Ectodermal cell (in vitro differentiated cells): ENCODE measurements around the gene PRKCG.

ENCODE experiments used
- H3K27ac ChIP-seq: 2 replicates; pipeline ENCODE4 v1.7.0; 2013; ENCODE audit warnings: mild to moderate bottlenecking, low read depth, low read length; ENCODE audit not compliant: insufficient read depth, poor library complexity, severe bottlenecking
- H3K27me3 ChIP-seq: 2 replicates; pipeline ENCODE4 v1.7.0; 2013; ENCODE audit warnings: mild to moderate bottlenecking, low read length; ENCODE audit not compliant: insufficient read depth, control insufficient read depth, poor library complexity, severe bottlenecking
- H3K36me3 ChIP-seq: one replicate; pipeline ENCODE4 v1.7.0; 2013; ENCODE audit warnings: low read length; ENCODE audit not compliant: control insufficient read depth, insufficient read depth
- H3K4me1 ChIP-seq: one replicate; pipeline ENCODE4 v1.7.0; 2013; ENCODE audit warnings: low read length; ENCODE audit not compliant: control insufficient read depth, insufficient read depth
- H3K4me3 ChIP-seq: 2 replicates; pipeline ENCODE4 v1.7.0; 2013; ENCODE audit warnings: low read depth, low read length, control low read depth; ENCODE audit not compliant: insufficient read depth
- H3K9me3 ChIP-seq: 2 replicates; pipeline ENCODE4 v1.7.0; 2013; ENCODE audit warnings: mild to moderate bottlenecking, low read length, moderate library complexity; ENCODE audit not compliant: control insufficient read depth
- WGBS, 2 experiments: methylation state at CpG; one replicate each; pipeline ENCODE4 v1.1.7; 2013; ENCODE audit warnings: missing lambda C conversion rate in 2 of 2; 5-methylcytosine and 5-hydroxymethylcytosine counted together

The PRKCG gene

DNA sequence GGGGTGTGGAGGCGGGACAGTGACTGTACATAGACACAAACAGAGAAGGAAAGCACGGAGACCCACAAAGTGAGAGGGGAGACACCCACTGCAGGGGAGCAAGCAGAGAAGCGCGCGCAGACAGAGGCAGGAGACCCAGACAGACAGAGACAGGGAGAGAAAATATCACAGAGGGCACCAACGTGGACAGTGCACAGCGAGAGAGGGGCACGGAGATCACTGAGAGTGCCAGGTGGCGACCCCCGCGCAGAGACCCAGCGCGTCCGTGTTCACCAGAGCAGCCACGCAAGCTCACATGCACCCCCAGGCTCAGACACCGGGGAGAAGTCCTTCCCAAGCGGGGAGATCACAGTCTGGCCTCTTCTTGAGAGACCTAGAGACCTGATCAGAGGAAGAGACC is 25.7 kb downstream of the PRKCG start:
- H3K36me3 ChIP-seq: no peaks in the 10 kb centered on the region
- peaks cover 13% of the 10 kb centered on the region for H3K4me1 ChIP-seq
- H3K4me3 ChIP-seq: no peak overlapping the region
- H3K27ac ChIP-seq: no peak overlapping the region
- no peaks in the 10 kb centered on the region for H3K9me3 ChIP-seq
- peaks cover 70% of the 10 kb centered on the region for H3K27me3 ChIP-seq
- WGBS, 2 experiments: 31 to 32% methylated on average over 17 of the region's 17 CpGs

DNA sequence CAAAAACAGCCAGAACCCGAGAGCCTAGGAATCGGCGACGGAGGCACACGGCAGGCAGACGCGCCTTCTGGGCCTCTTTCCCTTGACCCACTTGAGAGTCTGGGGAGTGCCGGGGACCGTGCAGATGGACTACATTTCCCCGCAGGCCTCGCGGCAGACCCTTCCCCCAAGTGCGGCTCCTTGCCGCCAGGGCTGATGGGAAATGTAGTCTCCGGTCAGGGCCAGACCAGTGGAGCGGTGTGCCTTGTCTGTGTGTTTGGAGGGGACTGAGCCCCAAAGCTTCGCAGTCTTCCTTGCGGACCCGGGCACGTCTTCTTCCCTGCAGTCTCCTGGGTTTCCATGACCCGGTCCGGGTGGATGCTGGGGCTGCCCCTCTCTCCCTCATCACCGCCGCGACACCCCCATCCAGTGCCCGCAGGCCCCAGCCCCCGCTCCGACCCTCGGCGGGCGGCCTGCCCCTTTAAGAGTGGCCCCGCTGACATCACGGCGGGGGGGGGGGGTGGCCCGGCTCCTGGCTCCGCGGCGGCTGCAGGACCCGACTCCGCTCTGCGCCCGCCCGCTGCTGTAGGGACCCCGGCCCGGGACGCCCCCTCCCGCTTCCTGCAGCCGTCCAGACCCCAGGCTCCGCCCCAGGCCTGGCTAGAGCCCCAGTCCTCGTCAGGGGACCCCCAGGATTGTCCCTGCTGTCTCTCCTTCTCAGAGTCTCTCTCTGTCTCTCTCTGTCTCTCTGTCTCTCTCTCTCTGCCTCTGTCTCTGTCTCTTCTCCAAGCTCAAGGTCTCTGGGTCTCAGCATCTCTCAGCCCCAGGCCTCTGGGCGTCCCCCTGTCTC is 26.3 kb downstream of the PRKCG start:
- H3K36me3 ChIP-seq: no peaks in the 10 kb centered on the region
- H3K4me3 ChIP-seq: peak overlapping the region; percentile 55
- H3K27ac ChIP-seq: no peak overlapping the region
- peaks cover 13% of the 10 kb centered on the region for H3K4me1 ChIP-seq
- no peaks in the 10 kb centered on the region for H3K9me3 ChIP-seq
- peaks cover 70% of the 10 kb centered on the region for H3K27me3 ChIP-seq
- WGBS, 2 experiments: 1% methylated on average over 51 of the region's 51 CpGs

DNA sequence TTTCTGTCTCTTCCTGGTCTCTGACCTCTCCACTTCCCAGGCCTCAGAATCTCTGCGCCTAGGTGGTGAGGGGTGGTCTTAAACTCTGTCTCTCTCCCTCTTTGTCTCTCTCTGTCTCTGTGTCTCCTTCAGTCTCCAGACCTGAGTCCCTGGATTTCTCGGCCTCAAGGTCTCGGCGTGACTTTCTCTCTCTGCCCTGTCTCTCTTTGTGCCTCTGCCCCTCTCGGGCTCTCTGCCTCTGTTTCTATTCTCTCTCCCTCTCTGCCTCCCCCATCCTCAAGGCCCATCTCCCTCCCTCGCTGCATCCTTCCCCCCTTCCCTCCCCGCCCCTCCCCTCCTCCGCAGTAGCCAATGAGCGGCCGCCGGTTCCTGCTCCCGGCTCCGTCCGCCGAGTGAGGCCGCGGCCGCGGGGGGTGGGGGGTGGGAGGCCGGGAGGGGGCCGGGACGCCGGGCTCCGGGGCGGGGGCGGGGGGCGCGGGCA is 27.0 kb downstream of the PRKCG start, which contains the start of gene CACNG7:
Gene CACNG7, plus strand, starts transcription at position 344 of the 481 bp plus-strand sequence. CDS start 3,554 bp downstream, outside the sequence.
- WGBS, 2 experiments: 0 to 1% methylated on average over 17 to 28 of the region's 28 CpGs
- H3K27ac ChIP-seq: no peak within 1 kb of the TSS
- peaks cover 13% of the 10 kb centered on the region for H3K4me1 ChIP-seq
- no peaks in the 10 kb centered on the region for H3K9me3 ChIP-seq
- H3K36me3 ChIP-seq: no peaks in the 10 kb centered on the region
- H3K4me3 ChIP-seq: peak within 1 kb of the TSS; percentile 55
- peaks cover 70% of the 10 kb centered on the region for H3K27me3 ChIP-seq

DNA sequence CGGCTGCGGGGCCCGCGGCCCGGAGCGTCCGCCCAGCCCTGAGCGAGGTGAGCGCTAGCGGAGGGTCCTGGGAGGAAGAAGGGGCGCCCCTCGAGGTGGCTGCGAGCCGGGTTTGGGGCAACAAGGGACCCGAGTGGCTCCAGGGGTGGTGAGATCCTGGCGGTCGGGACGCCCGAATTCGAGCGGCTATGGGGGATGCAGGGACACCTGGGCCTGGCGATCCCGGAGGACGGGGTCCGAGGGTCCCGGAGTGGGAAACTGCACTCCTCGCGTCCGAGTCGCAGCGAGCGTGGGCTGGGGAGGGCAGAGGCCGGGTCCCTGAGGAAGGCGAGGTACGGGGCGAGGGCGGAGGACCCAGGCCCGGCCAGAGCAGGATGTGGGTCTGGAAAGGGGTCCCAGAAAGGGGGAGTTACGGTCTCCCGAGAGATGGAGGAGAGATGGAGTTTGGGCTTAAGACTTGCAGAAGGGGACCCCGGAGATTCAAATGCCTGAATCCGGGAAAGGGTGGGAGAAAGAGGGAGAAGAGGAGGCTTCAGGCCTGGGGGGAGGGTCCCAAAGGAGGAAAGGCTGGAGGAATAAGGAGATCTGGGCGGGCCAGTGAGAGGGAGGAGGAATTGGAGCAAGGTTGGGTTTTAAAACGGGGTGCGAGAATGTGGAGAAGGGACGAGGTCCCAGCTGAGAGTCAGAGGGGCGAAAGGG is 27.6 kb downstream of the PRKCG start:
- no peak overlapping the region for H3K27ac ChIP-seq
- WGBS, 2 experiments: 1% methylated on average over 47 of the region's 47 CpGs

DNA sequence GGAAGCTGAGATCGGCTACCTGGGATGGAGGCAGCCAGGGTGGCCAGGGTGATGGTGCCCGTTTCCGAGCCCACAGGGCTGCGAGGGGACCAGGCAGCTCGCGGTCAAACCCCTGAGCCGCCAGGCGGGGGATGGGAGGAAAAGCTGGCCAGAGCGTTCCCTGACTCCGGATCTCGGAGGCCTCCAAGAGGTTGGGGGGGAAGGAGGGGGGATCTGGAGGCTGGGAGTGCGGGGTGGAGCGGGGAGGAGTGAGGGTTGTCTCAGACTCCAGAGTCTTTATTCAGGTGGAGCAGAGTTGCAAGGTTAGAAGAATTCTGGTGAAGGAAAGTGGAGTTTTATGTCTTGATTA is 28.1 kb downstream of the PRKCG start:
- Histone ChIP-seq H3K4me3 (peak overlapping the region; percentile 55), H3K27ac (no peak overlapping the region), H3K9me3 (no peaks in the 10 kb centered on the region), H3K36me3 (no peaks in the 10 kb centered on the region), H3K27me3 (peaks cover 63% of the 10 kb centered on the region), H3K4me1 (peaks cover 13% of the 10 kb centered on the region)
- 1 to 2% methylated on average over 13 of the region's 13 CpGs for WGBS, 2 experiments

More for the DNA sequence above, 27.6 kb downstream of the PRKCG start:
- Histone ChIP-seq H3K4me3 (peak overlapping the region; percentile 55), H3K4me1 (peaks cover 13% of the 10 kb centered on the region), H3K27me3 (peaks cover 69% of the 10 kb centered on the region), H3K9me3 (no peaks in the 10 kb centered on the region), H3K36me3 (no peaks in the 10 kb centered on the region)

DNA sequence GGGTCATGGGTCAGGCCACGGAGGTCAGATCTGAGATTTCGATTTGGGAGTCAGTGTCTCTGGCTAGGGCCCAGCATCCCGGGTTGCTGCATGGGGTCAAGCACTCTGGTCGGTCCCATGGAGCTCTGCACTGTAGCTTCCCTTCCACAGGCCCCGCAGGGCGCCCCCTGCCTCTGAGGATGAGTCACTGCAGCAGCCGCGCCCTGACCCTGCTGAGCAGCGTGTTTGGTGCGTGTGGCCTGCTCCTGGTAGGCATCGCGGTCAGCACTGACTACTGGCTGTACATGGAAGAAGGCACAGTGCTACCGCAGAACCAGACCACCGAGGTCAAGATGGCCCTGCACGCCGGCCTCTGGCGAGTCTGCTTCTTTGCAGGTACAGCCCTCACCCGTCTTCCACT is 30.7 kb downstream of the PRKCG start:
- Histone ChIP-seq H3K4me3 (no peak overlapping the region), H3K4me1 (peaks cover 7% of the 10 kb centered on the region), H3K9me3 (no peaks in the 10 kb centered on the region), H3K27me3 (peaks cover 38% of the 10 kb centered on the region), H3K36me3 (no peaks in the 10 kb centered on the region), H3K27ac (no peak overlapping the region)
- WGBS, 2 experiments: 79 to 81% methylated on average over 18 of the region's 18 CpGs

DNA sequence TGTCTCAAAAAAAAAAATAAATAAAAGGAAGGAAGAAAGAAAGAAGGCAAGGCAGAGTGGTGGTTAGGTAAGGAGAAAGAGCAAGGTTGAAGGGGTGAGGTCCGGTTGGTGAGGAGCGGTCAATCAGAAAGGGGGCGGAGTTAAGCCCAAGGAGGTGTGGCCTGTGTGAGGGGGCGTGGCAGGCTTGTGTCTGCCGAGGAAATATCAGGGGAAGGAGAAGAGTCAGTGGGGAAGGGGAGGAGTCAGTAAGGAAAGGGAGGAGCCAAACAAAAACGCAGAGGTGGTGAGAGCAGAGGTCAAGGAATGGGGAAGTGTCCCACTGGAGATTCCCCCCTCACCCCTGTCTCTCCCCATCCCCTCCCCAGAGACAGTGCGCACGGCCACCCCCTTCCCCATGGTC is 33.0 kb downstream of the PRKCG start:
- Histone ChIP-seq H3K36me3 (no peaks in the 10 kb centered on the region), H3K4me3 (no peak overlapping the region)
- WGBS, 2 experiments: 75 to 80% methylated on average over 8 of the region's 8 CpGs

DNA sequence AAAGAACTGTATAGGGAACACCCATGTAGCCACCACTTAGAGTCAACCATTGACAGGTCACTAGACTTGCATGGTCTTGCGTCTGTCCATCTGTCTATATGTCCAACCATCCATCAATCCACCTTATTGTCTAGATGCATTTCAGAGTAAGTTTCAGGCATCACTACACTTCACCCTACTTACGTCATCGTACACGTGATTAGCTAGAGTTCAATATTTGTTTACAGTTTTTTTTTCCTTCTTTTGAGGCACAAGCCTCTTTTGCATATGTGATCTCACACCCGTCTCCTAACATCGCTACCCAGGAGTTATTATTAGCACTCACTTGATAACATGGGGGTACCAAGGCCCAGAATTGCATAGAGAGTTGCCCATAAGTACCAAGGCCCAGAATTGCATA is 34.0 kb downstream of the PRKCG start:
- Histone ChIP-seq H3K9me3 (no peaks in the 10 kb centered on the region), H3K4me3 (no peak overlapping the region), H3K27me3 (peaks cover 7% of the 10 kb centered on the region), H3K27ac (no peak overlapping the region), H3K36me3 (no peaks in the 10 kb centered on the region), H3K4me1 (no peaks in the 10 kb centered on the region)
- whole genome bisulfite sequencing, 2 experiments: 94 to 95% methylated on average over 6 of the region's 6 CpGs

More for the DNA sequence above, 33.0 kb downstream of the PRKCG start:
- H3K4me1 ChIP-seq: peaks cover 6% of the 10 kb centered on the region
- no peak overlapping the region for H3K27ac ChIP-seq
- H3K9me3 ChIP-seq: no peaks in the 10 kb centered on the region
- H3K27me3 ChIP-seq: peaks cover 17% of the 10 kb centered on the region

DNA sequence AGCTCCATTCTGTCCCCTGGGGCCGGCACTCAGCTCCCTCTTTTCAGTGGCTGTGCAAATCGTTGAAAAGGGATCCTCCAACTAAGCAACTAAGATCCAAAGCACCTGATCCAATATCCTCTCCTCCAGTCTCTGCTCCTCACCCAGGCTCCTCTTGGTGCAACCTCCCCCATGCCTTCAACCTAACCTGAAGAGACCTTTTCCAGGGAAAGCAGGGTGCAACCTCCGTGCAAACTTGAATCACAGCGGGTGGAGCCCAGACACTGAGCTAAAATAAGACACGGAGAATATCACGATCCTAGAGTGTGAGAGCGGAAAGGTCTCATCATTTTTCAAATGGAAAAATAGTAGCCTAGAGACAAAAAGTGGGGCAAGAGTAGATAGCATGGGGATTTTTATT is 35.4 kb downstream of the PRKCG start:
- no peaks in the 10 kb centered on the region for H3K36me3 ChIP-seq
- no peaks in the 10 kb centered on the region for H3K27me3 ChIP-seq
- no peaks in the 10 kb centered on the region for H3K4me1 ChIP-seq
- H3K27ac ChIP-seq: no peak overlapping the region
- H3K9me3 ChIP-seq: no peaks in the 10 kb centered on the region
- no peak overlapping the region for H3K4me3 ChIP-seq
- 92 to 95% methylated on average over 7 of the region's 7 CpGs for WGBS, 2 experiments

DNA sequence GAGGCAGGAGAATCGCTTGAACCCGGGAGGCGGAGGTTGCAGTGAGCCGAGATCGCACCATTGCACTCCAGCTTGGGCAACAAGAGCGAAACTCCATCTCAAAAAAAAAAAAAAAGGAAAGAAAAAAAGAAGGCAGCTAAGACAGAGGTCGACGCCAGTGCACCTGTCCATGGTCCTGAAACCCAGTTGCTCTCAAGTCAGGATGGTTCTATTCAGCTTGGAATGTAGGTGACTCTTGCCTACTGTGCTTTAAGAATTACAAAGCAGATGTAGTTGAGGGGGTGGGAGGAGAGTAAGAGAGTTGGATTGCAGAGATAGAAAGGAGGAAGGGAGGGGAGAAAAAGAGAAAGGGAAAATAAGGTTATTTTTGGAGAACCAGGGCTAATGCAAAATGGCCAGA is 45.7 kb downstream of the PRKCG start:
- no peak overlapping the region for H3K27ac ChIP-seq
- H3K4me3 ChIP-seq: no peak overlapping the region
- H3K36me3 ChIP-seq: no peaks in the 10 kb centered on the region
- WGBS, 2 experiments: 33 to 39% methylated on average over 7 to 8 of the region's 8 CpGs
- no peaks in the 10 kb centered on the region for H3K27me3 ChIP-seq
- no peaks in the 10 kb centered on the region for H3K9me3 ChIP-seq
- H3K4me1 ChIP-seq: no peaks in the 10 kb centered on the region
